HepG2 (cell line): ENCODE measurements around the gene ZNF512B. TPM values are rescaled to one million over a fixed set of nuclear protein-coding genes. Genes with fewer than 3 reads are reported as not detected.

Source experiments
- ARID2 ChIP-seq: sonication (generic); formaldehyde crosslinking; IDR thresholded peaks from 2 replicates; pipeline ENCODE4 v1.8.1; 2022; ENCODE audit warnings: mild to moderate bottlenecking, missing genetic modification reagents, borderline replicate concordance
- ATF1 ChIP-seq: IDR thresholded peaks from 2 replicates; pipeline ENCODE4 v1.6.1; 2016; ENCODE audit warnings: mild to moderate bottlenecking, control low read depth
- EED ChIP-seq: sonication (generic); formaldehyde crosslinking; IDR thresholded peaks from 2 replicates; pipeline ENCODE4 v1.5.0; 2020; ENCODE audit warnings: mild to moderate bottlenecking, missing genetic modification reagents
- ETV5 ChIP-seq: IDR thresholded peaks from 2 replicates; pipeline ENCODE4 v1.6.1; 2018; ENCODE audit warnings: missing biosample characterization, missing genetic modification reagents, inconsistent platforms, borderline replicate concordance
- HNF4A ChIP-seq: sonication (generic); formaldehyde crosslinking; IDR thresholded peaks from 2 replicates; pipeline ENCODE4 v1.4.0; 2020; ENCODE audit warnings: missing genetic modification reagents
- MTA1 ChIP-seq: sonication (generic); formaldehyde crosslinking; IDR thresholded peaks from 2 replicates; pipeline ENCODE4 v1.4.0; 2020; ENCODE audit warnings: missing genetic modification reagents, mild to moderate bottlenecking, borderline replicate concordance
- NCOR1 ChIP-seq: fragments of 200-600 bp; sonication (generic); IDR thresholded peaks from 2 replicates; pipeline ENCODE4 v1.7.0; 2017; ENCODE audit warnings: antibody characterized with exemption, low read length, borderline replicate concordance
- SP1 ChIP-seq, 2 experiments: fragments of 450-650 bp in 1 of 2; sonication (generic) in 1 of 2; formaldehyde crosslinking in 1 of 2; IDR thresholded peaks; 2 replicates each; pipeline versions ENCODE4 v1.4.0 to v1.6.1; 2016 to 2020; ENCODE audit warnings: missing genetic modification reagents in 1 of 2
- THAP11 ChIP-seq: IDR thresholded peaks from 2 replicates; pipeline ENCODE4 v1.6.1; 2016; ENCODE audit warnings: missing biosample characterization, missing genetic modification reagents
- TOPORS ChIP-seq: sonication (generic); formaldehyde crosslinking; IDR thresholded peaks from 2 replicates; pipeline ENCODE4 v1.8.0; 2023; ENCODE audit warnings: mild to moderate bottlenecking, missing genetic modification reagents
- YY1 ChIP-seq: IDR thresholded peaks from 2 replicates; pipeline ENCODE4 v1.6.1; 2011; ENCODE audit warnings: low read length, low read depth, moderate library complexity, mild to moderate bottlenecking; ENCODE audit not compliant: insufficient read depth, insufficient replicate concordance
- ZNF260 ChIP-seq: sonication (generic); formaldehyde crosslinking; IDR thresholded peaks from 2 replicates; pipeline ENCODE4 v1.4.0; 2020; ENCODE audit warnings: missing genetic modification reagents, low read depth, mild to moderate bottlenecking, borderline replicate concordance
- ZNF367 ChIP-seq: sonication (generic); formaldehyde crosslinking; IDR thresholded peaks from 2 replicates; pipeline ENCODE4 v1.4.0; 2020; ENCODE audit warnings: missing genetic modification reagents, borderline replicate concordance
- ZNF558 ChIP-seq: sonication (generic); formaldehyde crosslinking; IDR thresholded peaks from 2 replicates; pipeline ENCODE4 v1.9.0; 2022; ENCODE audit warnings: mild to moderate bottlenecking, missing genetic modification reagents, borderline replicate concordance
- ZNF567 ChIP-seq: sonication (generic); formaldehyde crosslinking; IDR thresholded peaks from 2 replicates; pipeline ENCODE4 v1.8.1; 2023; ENCODE audit warnings: mild to moderate bottlenecking, missing genetic modification reagents, borderline replicate concordance
- ZNF614 ChIP-seq: IDR thresholded peaks from 2 replicates; pipeline ENCODE4 v1.6.1; 2018; ENCODE audit warnings: missing biosample characterization, missing genetic modification reagents, inconsistent platforms, borderline replicate concordance
- ZNF747 ChIP-seq: sonication (generic); formaldehyde crosslinking; IDR thresholded peaks from 2 replicates; pipeline ENCODE4 v1.8.1; 2023; ENCODE audit warnings: missing genetic modification reagents, mild to moderate bottlenecking, borderline replicate concordance
- ZNF768 ChIP-seq: sonication (generic); formaldehyde crosslinking; IDR thresholded peaks from 2 replicates; pipeline ENCODE4 v1.4.0; 2020; ENCODE audit warnings: missing genetic modification reagents
- polyA plus RNA-seq, 8 experiments: library from polyadenylated mRNA; depleted of rRNA in 3 of 8; stranded (reverse) in 7 of 8; unstranded in 1 of 8; fragments of >200 nt; fragmentation: Illumina TruSeq in 4 of 8; extraction: Trizol in 4 of 8; gene quantifications; 2 replicates each; pipeline versions ENCODE4 v1.2.1 to v1.2.3, GENCODE V29; 2011 to 2016; ENCODE audit warnings: low read depth in 4 of 8, missing spikeins in 1 of 8, mixed read lengths in 1 of 8; ENCODE audit not compliant: insufficient read depth in 1 of 8
- total RNA-seq, 5 experiments: library from RNA; depleted of rRNA; stranded (reverse); fragments of >200 nt; fragmentation: Illumina TruSeq; extraction: Trizol; gene quantifications; 2 replicates each; pipeline ENCODE4 v1.2.3, GENCODE V29; 2016; ENCODE audit warnings: low read depth in 1 of 5
- TF ChIP-seq, protein P1 (sequence below): sonication (generic); formaldehyde crosslinking; IDR thresholded peaks from 2 replicates; pipeline ENCODE4 v1.4.0; 2020; ENCODE audit warnings: missing genetic modification reagents
- TF ChIP-seq, protein P2 (sequence below): sonication (generic); formaldehyde crosslinking; IDR thresholded peaks from 2 replicates; pipeline ENCODE4 v1.8.0; 2022; ENCODE audit warnings: mild to moderate bottlenecking, missing genetic modification reagents
- TF ChIP-seq, protein P3 (sequence below): sonication (generic); formaldehyde crosslinking; IDR thresholded peaks from 2 replicates; pipeline ENCODE4 v1.9.0; 2021; ENCODE audit warnings: missing genetic modification reagents, mild to moderate bottlenecking, borderline replicate concordance
- TF ChIP-seq, protein P4 (sequence below): sonication (generic); formaldehyde crosslinking; IDR thresholded peaks from 2 replicates; pipeline ENCODE4 v1.4.0; 2020; ENCODE audit warnings: missing genetic modification reagents

ZNF512B gene
- total and polyA plus RNA-seq, 2 of the 13 experiments (the other 11 are each of a cell fraction or from before 2014, with no cell fraction given), result 11.5 to 30.6 TPM

DNA sequence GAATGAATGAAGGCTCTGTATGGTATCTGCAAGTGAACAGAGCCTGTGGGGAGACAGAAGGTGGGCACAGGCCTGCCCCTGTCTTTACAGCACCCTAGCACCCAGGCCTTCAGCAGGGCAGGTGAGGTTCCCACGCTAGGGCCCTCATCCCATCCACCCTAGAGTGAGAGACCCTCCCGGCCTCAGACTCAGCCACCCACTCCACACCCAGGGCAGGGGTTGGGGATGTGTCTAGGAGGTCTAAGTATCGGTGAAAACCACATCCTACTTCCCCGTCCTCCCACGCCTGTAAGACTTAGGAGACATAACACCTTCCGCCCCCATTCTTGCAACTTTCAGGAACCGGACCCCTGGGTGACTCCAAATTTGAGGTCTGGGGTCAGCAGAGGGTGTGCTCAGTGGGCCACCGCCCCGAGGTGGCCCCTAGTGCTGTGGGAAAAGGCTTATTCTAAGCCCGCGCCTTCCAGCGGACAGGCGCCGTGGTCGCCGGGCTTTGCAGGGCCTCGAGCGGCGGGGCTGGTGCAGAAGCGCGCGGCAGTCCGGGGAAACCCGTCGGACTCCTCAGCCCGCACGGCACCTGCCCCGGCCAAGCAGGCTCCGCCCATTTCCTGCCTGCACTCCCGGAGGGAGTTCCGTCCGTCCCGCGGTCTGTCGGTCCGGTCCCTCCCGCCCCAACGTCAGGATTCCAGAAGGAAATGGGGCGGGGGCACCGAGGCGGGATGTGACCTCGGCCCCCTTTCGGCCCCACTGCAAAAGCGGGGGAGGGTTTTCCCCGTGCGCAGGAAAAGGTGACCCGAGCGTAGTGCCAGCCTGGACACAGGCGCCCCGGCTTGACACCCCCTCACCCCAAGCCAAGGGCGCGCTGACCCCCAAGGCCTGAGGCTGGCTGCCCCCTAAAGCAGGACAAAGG lies 8.8 kb upstream of the ZNF512B start (continued):
- TF ChIP-seq, protein P1, sequence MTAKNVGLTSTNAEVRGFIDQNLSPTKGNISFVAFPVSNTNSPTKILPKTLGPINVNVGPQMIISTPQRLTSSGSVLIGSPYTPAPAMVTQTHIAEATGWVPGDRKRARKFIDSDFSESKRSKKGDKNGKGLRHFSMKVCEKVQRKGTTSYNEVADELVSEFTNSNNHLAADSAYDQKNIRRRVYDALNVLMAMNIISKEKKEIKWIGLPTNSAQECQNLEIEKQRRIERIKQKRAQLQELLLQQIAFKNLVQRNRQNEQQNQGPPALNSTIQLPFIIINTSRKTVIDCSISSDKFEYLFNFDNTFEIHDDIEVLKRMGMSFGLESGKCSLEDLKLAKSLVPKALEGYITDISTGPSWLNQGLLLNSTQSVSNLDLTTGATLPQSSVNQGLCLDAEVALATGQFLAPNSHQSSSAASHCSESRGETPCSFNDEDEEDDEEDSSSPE, result peak; percentile 92
- TF ChIP-seq ZNF614 (CRISPR knock-in tag) (peak; percentile 93; the same call in 1 of the 2 replicates), ZNF367 (CRISPR knock-in tag) (peak; percentile 76; the same call in 1 of the 2 replicates), ZNF768 (CRISPR knock-in tag) (peak; percentile 79), TOPORS (no peak), SP1 (IDR thresholded peaks at IDR 0.05) (no peak), SP1 (CRISPR knock-in tag; IDR thresholded peaks at IDR 0.05) (peak; percentile 83), MTA1 (CRISPR knock-in tag) (peak; percentile 67; the same call in 1 of the 2 replicates), ETV5 (CRISPR knock-in tag) (peak; percentile 96), ZNF558 (CRISPR knock-in tag) (peak; percentile 93; the same call in 1 of the 2 replicates), THAP11 (CRISPR knock-in tag) (peak; percentile 89), YY1 (peak; percentile 42), ZNF260 (no peak), HNF4A (peak; percentile 30), NCOR1 (no peak), ZNF567 (no peak), ZNF747 (CRISPR knock-in tag) (peak; percentile 50), ARID2 (no peak), ATF1 (CRISPR knock-in tag) (no peak), EED (CRISPR knock-in tag) (no peak)
- TF ChIP-seq, protein P2, sequence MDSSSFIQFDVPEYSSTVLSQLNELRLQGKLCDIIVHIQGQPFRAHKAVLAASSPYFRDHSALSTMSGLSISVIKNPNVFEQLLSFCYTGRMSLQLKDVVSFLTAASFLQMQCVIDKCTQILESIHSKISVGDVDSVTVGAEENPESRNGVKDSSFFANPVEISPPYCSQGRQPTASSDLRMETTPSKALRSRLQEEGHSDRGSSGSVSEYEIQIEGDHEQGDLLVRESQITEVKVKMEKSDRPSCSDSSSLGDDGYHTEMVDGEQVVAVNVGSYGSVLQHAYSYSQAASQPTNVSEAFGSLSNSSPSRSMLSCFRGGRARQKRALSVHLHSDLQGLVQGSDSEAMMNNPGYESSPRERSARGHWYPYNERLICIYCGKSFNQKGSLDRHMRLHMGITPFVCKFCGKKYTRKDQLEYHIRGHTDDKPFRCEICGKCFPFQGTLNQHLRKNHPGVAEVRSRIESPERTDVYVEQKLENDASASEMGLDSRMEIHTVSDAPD, result no peak
- TF ChIP-seq, protein P3, sequence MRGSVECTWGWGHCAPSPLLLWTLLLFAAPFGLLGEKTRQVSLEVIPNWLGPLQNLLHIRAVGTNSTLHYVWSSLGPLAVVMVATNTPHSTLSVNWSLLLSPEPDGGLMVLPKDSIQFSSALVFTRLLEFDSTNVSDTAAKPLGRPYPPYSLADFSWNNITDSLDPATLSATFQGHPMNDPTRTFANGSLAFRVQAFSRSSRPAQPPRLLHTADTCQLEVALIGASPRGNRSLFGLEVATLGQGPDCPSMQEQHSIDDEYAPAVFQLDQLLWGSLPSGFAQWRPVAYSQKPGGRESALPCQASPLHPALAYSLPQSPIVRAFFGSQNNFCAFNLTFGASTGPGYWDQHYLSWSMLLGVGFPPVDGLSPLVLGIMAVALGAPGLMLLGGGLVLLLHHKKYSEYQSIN (CRISPR knock-in tag), result no peak; the same call in 1 of the 2 replicates
- TF ChIP-seq, protein P4, sequence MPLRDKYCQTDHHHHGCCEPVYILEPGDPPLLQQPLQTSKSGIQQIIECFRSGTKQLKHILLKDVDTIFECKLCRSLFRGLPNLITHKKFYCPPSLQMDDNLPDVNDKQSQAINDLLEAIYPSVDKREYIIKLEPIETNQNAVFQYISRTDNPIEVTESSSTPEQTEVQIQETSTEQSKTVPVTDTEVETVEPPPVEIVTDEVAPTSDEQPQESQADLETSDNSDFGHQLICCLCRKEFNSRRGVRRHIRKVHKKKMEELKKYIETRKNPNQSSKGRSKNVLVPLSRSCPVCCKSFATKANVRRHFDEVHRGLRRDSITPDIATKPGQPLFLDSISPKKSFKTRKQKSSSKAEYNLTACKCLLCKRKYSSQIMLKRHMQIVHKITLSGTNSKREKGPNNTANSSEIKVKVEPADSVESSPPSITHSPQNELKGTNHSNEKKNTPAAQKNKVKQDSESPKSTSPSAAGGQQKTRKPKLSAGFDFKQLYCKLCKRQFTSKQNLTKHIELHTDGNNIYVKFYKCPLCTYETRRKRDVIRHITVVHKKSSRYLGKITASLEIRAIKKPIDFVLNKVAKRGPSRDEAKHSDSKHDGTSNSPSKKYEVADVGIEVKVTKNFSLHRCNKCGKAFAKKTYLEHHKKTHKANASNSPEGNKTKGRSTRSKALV (CRISPR knock-in tag), result peak; percentile 97
